HL-60 (cell line): ENCODE results near the gene GFOD1.

Source experiments
- POLR2AphosphoS5 ChIP-seq: IDR thresholded peaks from 2 replicates; pipeline ENCODE4 v1.6.1; 2012; ENCODE audit warnings: low read depth
- REST ChIP-seq: IDR thresholded peaks from 2 replicates; pipeline ENCODE4 v1.6.1; 2012; ENCODE audit warnings: low read depth; ENCODE audit not compliant: insufficient replicate concordance
- SPI1 ChIP-seq: IDR thresholded peaks from 2 replicates; pipeline ENCODE4 v1.6.1; 2012; ENCODE audit warnings: low read depth, mild to moderate bottlenecking, borderline replicate concordance
- TF ChIP-seq, protein P1 (sequence below): IDR thresholded peaks from one replicate; pipeline ENCODE4 v1.5.1; 2011; ENCODE audit warnings: low read length, control low read depth, inconsistent platforms; ENCODE audit not compliant: insufficient read depth

GRCh38 chr6:13495112-13495776 is 7.8 kb upstream of the GFOD1 start:
- TF ChIP-seq REST (no peak), SPI1 (no peak), POLR2AphosphoS5 (no peak)
- TF ChIP-seq, protein P1, sequence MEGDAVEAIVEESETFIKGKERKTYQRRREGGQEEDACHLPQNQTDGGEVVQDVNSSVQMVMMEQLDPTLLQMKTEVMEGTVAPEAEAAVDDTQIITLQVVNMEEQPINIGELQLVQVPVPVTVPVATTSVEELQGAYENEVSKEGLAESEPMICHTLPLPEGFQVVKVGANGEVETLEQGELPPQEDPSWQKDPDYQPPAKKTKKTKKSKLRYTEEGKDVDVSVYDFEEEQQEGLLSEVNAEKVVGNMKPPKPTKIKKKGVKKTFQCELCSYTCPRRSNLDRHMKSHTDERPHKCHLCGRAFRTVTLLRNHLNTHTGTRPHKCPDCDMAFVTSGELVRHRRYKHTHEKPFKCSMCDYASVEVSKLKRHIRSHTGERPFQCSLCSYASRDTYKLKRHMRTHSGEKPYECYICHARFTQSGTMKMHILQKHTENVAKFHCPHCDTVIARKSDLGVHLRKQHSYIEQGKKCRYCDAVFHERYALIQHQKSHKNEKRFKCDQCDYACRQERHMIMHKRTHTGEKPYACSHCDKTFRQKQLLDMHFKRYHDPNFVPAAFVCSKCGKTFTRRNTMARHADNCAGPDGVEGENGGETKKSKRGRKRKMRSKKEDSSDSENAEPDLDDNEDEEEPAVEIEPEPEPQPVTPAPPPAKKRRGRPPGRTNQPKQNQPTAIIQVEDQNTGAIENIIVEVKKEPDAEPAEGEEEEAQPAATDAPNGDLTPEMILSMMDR = no peak
